Measurements from ENCODE around the gene BBS12.

- TF ChIP-seq CTCF (IDR thresholded peaks at IDR 0.05) (no peak), EZH2 (IDR thresholded peaks at IDR 0.05; ENCODE audit: borderline replicate concordance, insufficient read depth, low read depth, low read length, poor library complexity, severe bottlenecking) (no peak)
Measured at GRCh38 chr4:122688529-122689140, 43.9 kb upstream of the BBS12 start.

Measured in B cell (primary cell).